Pancreas (tissue), 10 donors: Measurements from ENCODE around the gene RHCG. TPM values are rescaled to one million over a fixed set of nuclear protein-coding genes. Genes with fewer than 3 reads are reported as not detected.

Source experiments
- ATAC-seq, 4 donors: fragments of 200-7000 bp; cut with Tn5 transposase; one replicate each; pipeline versions ENCODE4 v1.8.0 to v1.9.1; 2020; ENCODE audit warnings: mild to moderate bottlenecking in 4 of 4, moderate library complexity in 4 of 4
- DNase-seq, 6 donors: peaks; one replicate each; pipeline ENCODE4 v3.0.0-alpha.2; 2020
- FAIRE-seq: peaks from 2 replicates; lab custom pipeline; 2012; peaks lifted over from hg19 to GRCh38; lab: Jason Lieb, UNC
- H3K27ac ChIP-seq, 4 donors: fragments of 200-600 bp; sonication (generic); 1 replicate in 3 of 4; 2 replicates in 1 of 4; pipeline versions ENCODE4 v1.5.0 to v1.8.0; 2020
- H3K27me3 ChIP-seq, 4 donors: fragments of 200-600 bp; one replicate each; pipeline ENCODE4 v1.8.0; 2021
- H3K36me3 ChIP-seq, 3 donors: fragments of 200-600 bp; sonication (generic) in 1 of 3; one replicate each; pipeline versions ENCODE4 v1.5.0 to v1.8.0; 2020 to 2021
- H3K4me1 ChIP-seq, 3 donors: fragments of 200-600 bp; one replicate each; pipeline ENCODE4 v1.8.0; 2021
- H3K4me3 ChIP-seq, 4 donors: fragments of 200-600 bp; sonication (generic) in 2 of 4; one replicate each; pipeline versions ENCODE4 v1.5.0 to v1.8.0; 2020 to 2021
- H3K9me3 ChIP-seq, 4 donors: fragments of 200-600 bp; one replicate each; pipeline ENCODE4 v1.8.0; 2021
- CTCF ChIP-seq, 4 donors: fragments of 200-600 bp; sonication (generic) in 3 of 4; IDR thresholded peaks; one replicate each; pipeline versions ENCODE4 v1.5.0 to v1.8.0; 2021; ENCODE audit warnings: antibody characterized with exemption in 4 of 4
- WGBS, 2 donors: extraction: QIAGEN DNeasy Blood & Tissue Kit; methylation state at CpG; one replicate each; pipeline ENCODE4 v1.1.7; 2013; 5-methylcytosine and 5-hydroxymethylcytosine counted together
- intact Hi-C, 3 donors: fragments of 100-400 bp; cut with DNase I; formaldehyde crosslinking; loops; one replicate each; pipeline versions ENCODE4 v1.11.1 to v1.14.2; 2022
- polyA plus RNA-seq, 2 donors: library from polyadenylated mRNA; stranded (reverse); fragments of 200-250 nt; gene quantifications; one replicate each; pipeline ENCODE4 v1.2.3, GENCODE V29; 2013
- total RNA-seq, 6 donors: library from RNA; stranded (reverse); fragmentation: NEBNext Ultra II Directional in 4 of 6; extraction: Animal tissue kit (Norgen Biotek cat#: 25700) in 4 of 6; gene quantifications; one replicate each; pipeline versions ENCODE4 v1.2.1 to v1.2.4, GENCODE V29; 2021 to 2023
- donor health status: healthy with polysubstance abuse.
- donor health status: DM: no; HTN: no; CAD: no; lungs with moderate emphysema.
- donor health status: DM: no; HTN: no; CAD: no.
- donor health status: control.
- donor health status: control.
- donor health status: Bipolar disorder and iron deficiency.
- donor health status: DM: yes; HTN: yes; CAD: no.
- donor health status: DM: no; HTN: no; CAD: no.
- donor health status: DM: no; HTN: no; CAD: no.
- donor health status: DM: yes; HTN: yes; CAD: no.

The RHCG gene
- total RNA-seq (under 1 TPM; 0.12 to 0.92 (median 0.78) TPM), polyA plus RNA-seq (under 1 TPM; 0.57 to 0.68 TPM)

DNA sequence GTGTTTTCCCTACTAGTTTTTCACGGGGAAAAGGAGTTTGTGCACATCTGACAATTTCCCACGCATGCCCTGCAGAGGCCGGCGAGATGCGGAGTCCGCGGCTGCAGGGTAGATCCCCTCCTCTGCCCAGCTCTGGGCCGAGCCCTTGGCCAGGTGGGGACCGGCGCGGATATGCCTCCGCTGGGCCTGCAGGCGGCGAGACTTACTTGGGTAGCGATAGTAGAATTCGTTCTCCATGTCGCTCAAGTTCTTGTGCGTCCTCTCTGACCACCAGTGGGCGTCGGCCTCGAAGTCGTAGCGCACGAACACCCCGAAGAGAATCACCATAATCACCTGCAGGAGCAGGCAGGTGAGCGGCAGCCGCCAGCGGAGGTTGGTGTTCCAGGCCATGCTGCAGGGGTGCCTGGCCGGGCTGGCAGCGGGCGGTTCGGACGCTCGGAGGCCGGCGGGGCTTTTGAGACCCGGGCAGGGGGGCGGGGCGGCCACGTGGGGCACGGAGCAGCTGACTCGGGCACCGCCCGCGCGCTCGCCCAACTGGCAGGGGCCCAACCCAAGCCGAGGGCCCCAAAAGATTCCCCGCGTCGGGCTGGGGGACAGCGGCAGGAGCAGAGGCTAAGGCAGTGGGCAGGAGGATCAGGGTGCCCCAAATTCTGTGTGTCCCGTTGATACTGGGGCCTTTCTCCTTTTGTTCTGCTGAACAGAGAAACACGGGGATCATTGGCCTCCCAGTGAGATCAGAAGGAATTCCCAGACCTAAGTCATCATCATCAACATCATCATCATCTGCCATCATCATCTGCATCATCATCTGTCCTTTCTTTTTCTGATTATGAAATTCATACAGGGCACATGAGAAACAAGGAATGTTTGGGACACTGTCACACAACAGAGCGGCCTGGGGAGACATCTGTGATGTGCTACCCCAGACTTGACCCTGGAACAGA lies at the start of gene RHCG:
Gene RHCG (minus strand): TSS at position 429 of the 944 bp plus-strand sequence. CDS start 39 bp downstream, at position 390.
- Histone ChIP-seq H3K27ac (no peak within 1 kb of the TSS), H3K36me3 (no peaks in the 10 kb centered on the region), H3K9me3 (no peaks in the 10 kb centered on the region), H3K4me3 (peak within 1 kb of the TSS; percentile 11 to 48 (median 32)), H3K27me3 (peaks cover 0 to 3% (median 0%) of the 10 kb centered on the region in 4 donors), H3K4me1 (no peaks in the 10 kb centered on the region)
- WGBS, 2 donors, result 4% methylated on average over 55 of the region's 55 CpGs
- ATAC-seq, result peak; percentile 69 to 91 (median 80)
- FAIRE-seq, result no peak
- DNase-seq, result peak; percentile 48 to 79 (median 58)
- peak in 3 of 4 donors; percentile 19 to 33 (median 22) for TF ChIP-seq CTCF (IDR thresholded peaks at IDR 0.05)
- intact Hi-C loops, result no loop called here

DNA sequence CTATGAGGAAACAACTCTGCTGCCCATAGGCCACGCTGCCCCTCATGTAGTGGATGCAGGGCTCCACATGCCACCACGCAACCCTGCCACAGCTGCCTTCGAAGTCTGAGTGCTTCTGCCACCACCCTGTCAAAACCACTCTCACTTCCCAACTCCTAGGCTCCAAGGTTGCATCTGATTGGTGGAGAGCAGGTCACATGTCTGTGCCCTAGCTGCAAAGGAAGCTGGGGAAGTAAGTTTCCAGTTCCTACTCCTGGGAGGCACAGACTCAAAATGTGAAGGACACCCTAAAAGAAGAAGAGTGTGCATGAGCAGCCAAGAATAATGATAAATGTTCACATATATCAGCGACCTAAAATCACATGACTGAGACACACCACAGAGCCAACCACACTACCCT lies 47.0 kb upstream of the RHCG start:
- DNase-seq (no peak), FAIRE-seq (no peak), ATAC-seq (no peak)
- Histone ChIP-seq H3K4me1 (no peaks in the 10 kb centered on the region), H3K27ac (no peak overlapping the region), H3K36me3 (no peaks in the 10 kb centered on the region), H3K27me3 (no peaks in the 10 kb centered on the region), H3K4me3 (no peak overlapping the region), H3K9me3 (no peaks in the 10 kb centered on the region)
- no peak for TF ChIP-seq CTCF (IDR thresholded peaks at IDR 0.05)
- WGBS, 2 donors, result 88 to 94% methylated on average over 4 of the region's 4 CpGs
- intact Hi-C loops, result no loop called here

DNA sequence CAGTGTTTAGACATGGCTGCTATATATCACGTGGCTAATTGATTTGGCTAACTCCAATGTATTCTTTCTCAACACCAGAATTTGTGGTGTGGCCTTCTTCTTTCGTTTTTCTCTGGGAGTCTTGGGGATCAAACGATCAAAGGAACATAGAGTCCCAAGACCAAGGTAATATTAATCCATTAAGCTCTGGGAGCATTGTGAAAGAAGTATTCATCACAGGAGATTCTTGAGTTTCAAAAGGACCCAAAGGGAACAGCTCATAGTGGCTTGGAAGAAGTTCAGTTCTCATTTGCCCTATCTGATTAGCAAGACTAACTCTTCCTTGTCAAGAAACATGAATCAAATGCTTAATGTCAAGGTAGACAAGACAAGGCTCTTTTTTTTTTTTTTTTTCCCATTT lies 46.0 kb upstream of the RHCG start:
- H3K9me3 ChIP-seq, result no peaks in the 10 kb centered on the region
- no peaks in the 10 kb centered on the region for H3K36me3 ChIP-seq
- no peak overlapping the region for H3K4me3 ChIP-seq
- FAIRE-seq, result no peak
- TF ChIP-seq CTCF (IDR thresholded peaks at IDR 0.05), result no peak
- H3K27ac ChIP-seq, result no peak overlapping the region
- H3K27me3 ChIP-seq, result no peaks in the 10 kb centered on the region
- intact Hi-C loops, result no loop called here
- H3K4me1 ChIP-seq, result no peaks in the 10 kb centered on the region
- ATAC-seq, result no peak
- DNase-seq, result no peak
- WGBS, 2 donors, result 61 to 72% methylated on average over 3 of the region's 3 CpGs

GRCh38 chr15:89539027-89539426 lies 42.6 kb upstream of the RHCG start:
- Histone ChIP-seq H3K4me3 (no peak overlapping the region), H3K27ac (no peak overlapping the region), H3K4me1 (no peaks in the 10 kb centered on the region), H3K9me3 (no peaks in the 10 kb centered on the region), H3K36me3 (no peaks in the 10 kb centered on the region), H3K27me3 (no peaks in the 10 kb centered on the region)
- ATAC-seq (no peak), FAIRE-seq (no peak), DNase-seq (no peak)
- 55 to 79% methylated on average over 2 of the region's 2 CpGs for whole genome bisulfite sequencing, 2 donors
- intact Hi-C loops, result no loop called here
- TF ChIP-seq CTCF (IDR thresholded peaks at IDR 0.05), result no peak
